GM19043 (cell line): ENCODE measurements around the gene SCARF1.

Experiments used
- ATAC-seq: cut with Tn5 transposase; IDR thresholded peaks from one replicate; pipeline ENCODE4 v1.9.1; 2021; ENCODE audit warnings: low read depth; ENCODE audit not compliant: unreplicated experiment

The SCARF1 gene

DNA sequence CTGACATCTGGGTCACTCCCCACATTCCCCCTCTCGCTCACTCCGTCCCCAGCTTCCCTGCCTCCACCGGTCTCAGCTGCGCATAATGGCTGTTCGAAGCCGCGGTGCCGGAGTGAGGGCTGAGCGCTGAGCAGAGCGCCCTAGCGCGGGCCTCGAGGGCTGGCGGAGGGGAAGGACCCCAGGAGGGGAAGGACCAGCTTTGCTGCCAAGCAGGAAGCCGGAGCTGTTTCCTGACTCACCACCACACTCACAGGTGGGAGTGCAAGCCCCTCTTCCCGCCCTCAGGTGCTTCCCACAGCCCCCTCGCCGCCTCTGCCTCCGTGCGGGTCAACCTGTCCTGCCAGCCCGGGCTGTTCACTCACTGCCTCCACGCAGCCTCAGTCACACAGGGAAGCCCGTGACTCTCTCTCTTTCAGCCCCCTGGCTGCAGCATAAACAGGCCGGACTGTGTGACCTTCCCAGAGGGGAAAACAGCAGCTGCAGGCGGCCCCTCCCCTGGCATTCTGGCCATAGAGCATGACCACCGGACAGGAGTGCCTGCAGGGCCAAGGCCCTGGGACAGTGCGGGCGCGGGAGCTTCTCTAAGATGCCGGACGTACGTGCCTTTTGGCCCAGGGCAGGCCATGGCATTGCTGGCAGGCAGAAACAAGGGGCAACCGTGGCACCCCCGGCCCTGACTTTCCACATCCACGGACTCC is 40.6 kb downstream of the SCARF1 start:
- ATAC-seq, result no peak

- no peak for ATAC-seq
Measured at GRCh38 chr17:1601571-1601970, 44.0 kb downstream of the SCARF1 start.

- ATAC-seq, result no peak
Measured at GRCh38 chr17:1598399-1599095, 47.0 kb downstream of the SCARF1 start.

GRCh38 chr17:1597861-1598342 is 47.6 kb downstream of the SCARF1 start:
- ATAC-seq, result no peak

DNA sequence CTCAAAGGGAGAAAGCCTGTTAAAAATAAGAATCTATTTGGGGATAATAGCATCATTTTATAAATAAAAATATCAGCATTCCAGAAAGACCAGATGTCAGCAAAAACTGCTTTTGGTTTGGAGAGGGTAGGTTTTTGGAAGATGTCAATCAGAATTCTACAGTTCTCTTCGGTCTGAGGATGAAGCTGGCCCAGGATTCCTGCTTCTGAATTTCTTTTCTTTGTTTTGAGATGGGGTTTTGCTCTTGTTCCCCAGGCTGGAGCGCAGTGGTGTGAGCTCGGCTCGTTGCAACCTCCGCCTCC is 52.0 kb downstream of the SCARF1 start:
- ATAC-seq, result no peak

- peak; percentile 52 for ATAC-seq
Measured at GRCh38 chr17:1592751-1593629, 52.5 kb downstream of the SCARF1 start.

- no peak for ATAC-seq
Measured at GRCh38 chr17:1591474-1592090, 54.0 kb downstream of the SCARF1 start.

GRCh38 chr17:1590747-1591473 is 54.6 kb downstream of the SCARF1 start:
- no peak for ATAC-seq

- no peak for ATAC-seq
Measured at GRCh38 chr17:1590029-1590746, 55.3 kb downstream of the SCARF1 start.

- ATAC-seq, result no peak
Measured at GRCh38 chr17:1588821-1589585, 56.5 kb downstream of the SCARF1 start.

GRCh38 chr17:1584167-1584566 is 61.4 kb downstream of the SCARF1 start:
- no peak for ATAC-seq
